ENCODE results near the gene FRA10AC1.

DNA sequence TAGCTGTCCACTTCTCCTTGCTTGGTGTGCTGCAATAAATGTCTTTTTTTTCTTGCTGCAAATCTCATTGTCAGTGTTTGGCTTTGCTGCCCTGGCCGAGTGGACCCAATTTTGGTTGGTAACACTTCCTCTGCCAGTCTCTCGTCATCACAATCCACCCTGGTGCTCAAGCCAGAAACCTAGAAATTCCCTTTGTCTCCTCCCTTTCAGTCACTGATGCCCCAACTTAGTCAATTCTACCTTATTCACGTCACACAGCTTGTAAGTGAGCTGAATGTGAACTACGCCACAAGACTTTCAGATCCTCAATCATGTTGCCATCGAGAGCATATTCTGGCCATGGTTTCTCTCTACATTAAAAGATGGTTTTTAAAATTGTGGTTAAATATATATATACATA, 13.0 kb upstream of the FRA10AC1 start:
- TF ChIP-seq POLR2A (IDR thresholded peaks at IDR 0.05; ENCODE audit: low read length) (no peak), GATA1 (IDR thresholded peaks at IDR 0.05; ENCODE audit: low read depth, low read length) (no peak)

Data from erythroblast (primary cell).